ENCODE data around the gene NIT1.

The NIT1 gene

GRCh38 chr1:161121834-161122233, 3.9 kb downstream of the NIT1 start:
- no CpG with 5 or more reads among the region's 4 CpGs for WGBS, 2 donors (ENCODE audit: extremely low coverage in 2 of 2, insufficient read length in 2 of 2, insufficient replicate concordance in 1 of 2)

GRCh38 chr1:161122967-161123366, 5.1 kb downstream of the NIT1 start:
- Histone ChIP-seq H2BK5ac (ENCODE audit: low read length) (no peak overlapping the region), H2AFZ (ENCODE audit: low read length) (no peak overlapping the region), H3K27me3 (ENCODE audit: control insufficient read depth in 3 of 3, insufficient read depth in 3 of 3, low read depth in 1 of 3, low read length in 3 of 3) (no peaks in the 10 kb centered on the region), H4K91ac (ENCODE audit: low read depth, low read length, poor library complexity) (no peak overlapping the region), H4K8ac (ENCODE audit: low read depth, low read length) (no peak overlapping the region), H2AK5ac (ENCODE audit: low read depth, low read length) (no peak overlapping the region), H2BK12ac (ENCODE audit: low read length) (no peak overlapping the region), H3K23ac (ENCODE audit: low read depth, low read length, poor library complexity) (no peak overlapping the region), H3K79me1 (ENCODE audit: low read depth, low read length) (peaks cover 2% of the 10 kb centered on the region), H3K27ac (replicated peaks; ENCODE audit: low read length) (no peak overlapping the region), H2BK120ac (ENCODE audit: low read depth, low read length) (no peak overlapping the region), H3K9ac (ENCODE audit: low read depth, low read length, poor library complexity) (no peak overlapping the region), H3K4me1 (ENCODE audit: control insufficient read depth in 2 of 2, insufficient read depth in 1 of 2, low read depth in 1 of 2, low read length in 2 of 2) (peaks cover 4 to 11% of the 10 kb centered on the region in 2 donors), H2BK15ac (ENCODE audit: low read length) (no peak overlapping the region), H3K4me3 (ENCODE audit: low read length in 2 of 2) (no peak overlapping the region), H3K14ac (ENCODE audit: low read length) (no peak overlapping the region), H3K9me3 (replicated peaks in 1 of 2; ENCODE audit: control insufficient read depth in 2 of 2, insufficient read depth in 1 of 2, low read depth in 1 of 2, low read length in 2 of 2) (no peaks in the 10 kb centered on the region), H3K36me3 (replicated peaks in 1 of 2; ENCODE audit: control insufficient read depth in 2 of 2, insufficient read depth in 2 of 2, low read length in 2 of 2) (peaks cover 51 to 87% of the 10 kb centered on the region in 2 donors), H3K4ac (ENCODE audit: low read length) (no peak overlapping the region), H3K4me2 (ENCODE audit: insufficient read depth, low read length, poor library complexity, severe bottlenecking) (no peak overlapping the region), H3K18ac (ENCODE audit: low read length) (no peak overlapping the region)
- no CpG with 5 or more reads among the region's 6 CpGs for WGBS, 2 donors (ENCODE audit: extremely low coverage in 2 of 2, insufficient read length in 2 of 2, insufficient replicate concordance in 1 of 2)
- DNase-seq (ENCODE audit: low spot score), result no peak

More at GRCh38 chr1:161121834-161122233, 3.9 kb downstream of the NIT1 start:
- no peak overlapping the region for H3K23ac ChIP-seq (ENCODE audit: low read depth, low read length, poor library complexity)
- H3K36me3 ChIP-seq (replicated peaks in 1 of 2; ENCODE audit: control insufficient read depth in 2 of 2, insufficient read depth in 2 of 2, low read length in 2 of 2), result peaks cover 48 to 76% of the 10 kb centered on the region in 2 donors
- no peak overlapping the region for H2BK120ac ChIP-seq (ENCODE audit: low read depth, low read length)
- no peak overlapping the region for H4K8ac ChIP-seq (ENCODE audit: low read depth, low read length)
- H3K4me1 ChIP-seq (ENCODE audit: control insufficient read depth in 2 of 2, insufficient read depth in 1 of 2, low read depth in 1 of 2, low read length in 2 of 2), result peaks cover 4 to 14% of the 10 kb centered on the region in 2 donors
- no peak overlapping the region for H2BK15ac ChIP-seq (ENCODE audit: low read length)
- H3K4me3 ChIP-seq (ENCODE audit: low read length in 2 of 2), result no peak overlapping the region
- H3K9me3 ChIP-seq (replicated peaks in 1 of 2; ENCODE audit: control insufficient read depth in 2 of 2, insufficient read depth in 1 of 2, low read depth in 1 of 2, low read length in 2 of 2), result no peaks in the 10 kb centered on the region
- H3K27me3 ChIP-seq (ENCODE audit: control insufficient read depth in 3 of 3, insufficient read depth in 3 of 3, low read depth in 1 of 3, low read length in 3 of 3), result no peaks in the 10 kb centered on the region
- no peak overlapping the region for H3K4me2 ChIP-seq (ENCODE audit: insufficient read depth, low read length, poor library complexity, severe bottlenecking)
- H2BK12ac ChIP-seq (ENCODE audit: low read length), result no peak overlapping the region
- no peak overlapping the region for H3K27ac ChIP-seq (replicated peaks; ENCODE audit: low read length)
- H3K79me1 ChIP-seq (ENCODE audit: low read depth, low read length), result peaks cover 6% of the 10 kb centered on the region
- H3K14ac ChIP-seq (ENCODE audit: low read length), result no peak overlapping the region
- no peak overlapping the region for H2BK5ac ChIP-seq (ENCODE audit: low read length)
- DNase-seq (ENCODE audit: low spot score), result no peak
- H2AK5ac ChIP-seq (ENCODE audit: low read depth, low read length), result no peak overlapping the region
- H3K4ac ChIP-seq (ENCODE audit: low read length), result no peak overlapping the region
- H3K18ac ChIP-seq (ENCODE audit: low read length), result no peak overlapping the region
- no peak overlapping the region for H3K9ac ChIP-seq (ENCODE audit: low read depth, low read length, poor library complexity)
- H2AFZ ChIP-seq (ENCODE audit: low read length), result no peak overlapping the region
- no peak overlapping the region for H4K91ac ChIP-seq (ENCODE audit: low read depth, low read length, poor library complexity)

GRCh38 chr1:161127649-161128048, 9.7 kb downstream of the NIT1 start:
- Histone ChIP-seq H4K91ac (ENCODE audit: low read depth, low read length, poor library complexity) (no peak overlapping the region), H2BK12ac (ENCODE audit: low read length) (no peak overlapping the region), H2BK5ac (ENCODE audit: low read length) (no peak overlapping the region), H2BK120ac (ENCODE audit: low read depth, low read length) (no peak overlapping the region), H3K36me3 (replicated peaks in 1 of 2; ENCODE audit: control insufficient read depth in 2 of 2, insufficient read depth in 2 of 2, low read length in 2 of 2) (peaks cover 33 to 75% of the 10 kb centered on the region in 2 donors), H3K23ac (ENCODE audit: low read depth, low read length, poor library complexity) (no peak overlapping the region), H3K27ac (replicated peaks; ENCODE audit: low read length) (no peak overlapping the region), H3K4ac (ENCODE audit: low read length) (no peak overlapping the region), H3K27me3 (ENCODE audit: control insufficient read depth in 3 of 3, insufficient read depth in 3 of 3, low read depth in 1 of 3, low read length in 3 of 3) (no peaks in the 10 kb centered on the region), H2BK15ac (ENCODE audit: low read length) (no peak overlapping the region), H3K4me3 (ENCODE audit: low read length in 2 of 2) (no peak overlapping the region), H3K4me2 (ENCODE audit: insufficient read depth, low read length, poor library complexity, severe bottlenecking) (no peak overlapping the region), H4K8ac (ENCODE audit: low read depth, low read length) (no peak overlapping the region), H3K4me1 (ENCODE audit: control insufficient read depth in 2 of 2, insufficient read depth in 1 of 2, low read depth in 1 of 2, low read length in 2 of 2) (peaks cover 0 to 11% of the 10 kb centered on the region in 2 donors), H2AFZ (ENCODE audit: low read length) (no peak overlapping the region), H2AK5ac (ENCODE audit: low read depth, low read length) (no peak overlapping the region), H3K18ac (ENCODE audit: low read length) (no peak overlapping the region), H3K9ac (ENCODE audit: low read depth, low read length, poor library complexity) (no peak overlapping the region), H3K79me1 (ENCODE audit: low read depth, low read length) (peaks cover 5% of the 10 kb centered on the region), H3K9me3 (replicated peaks in 1 of 2; ENCODE audit: control insufficient read depth in 2 of 2, insufficient read depth in 1 of 2, low read depth in 1 of 2, low read length in 2 of 2) (no peaks in the 10 kb centered on the region), H3K14ac (ENCODE audit: low read length) (no peak overlapping the region)
- WGBS, 2 donors (ENCODE audit: extremely low coverage in 2 of 2, insufficient read length in 2 of 2, insufficient replicate concordance in 1 of 2), result no CpG with 5 or more reads among the region's 2 CpGs
- no peak for DNase-seq (ENCODE audit: low spot score)

- Histone ChIP-seq H2BK12ac (ENCODE audit: low read length) (no peak overlapping the region), H2AK5ac (ENCODE audit: low read depth, low read length) (no peak overlapping the region), H3K79me1 (ENCODE audit: low read depth, low read length) (peaks cover 5% of the 10 kb centered on the region), H3K27me3 (ENCODE audit: control insufficient read depth in 3 of 3, insufficient read depth in 3 of 3, low read depth in 1 of 3, low read length in 3 of 3) (no peaks in the 10 kb centered on the region), H3K36me3 (replicated peaks in 1 of 2; ENCODE audit: control insufficient read depth in 2 of 2, insufficient read depth in 2 of 2, low read length in 2 of 2) (peaks cover 25 to 65% of the 10 kb centered on the region in 2 donors), H4K91ac (ENCODE audit: low read depth, low read length, poor library complexity) (no peak overlapping the region), H3K4me3 (ENCODE audit: low read length in 2 of 2) (no peak overlapping the region), H2BK15ac (ENCODE audit: low read length) (no peak overlapping the region), H3K23ac (ENCODE audit: low read depth, low read length, poor library complexity) (no peak overlapping the region), H3K18ac (ENCODE audit: low read length) (no peak overlapping the region), H3K14ac (ENCODE audit: low read length) (no peak overlapping the region), H4K8ac (ENCODE audit: low read depth, low read length) (no peak overlapping the region), H2BK120ac (ENCODE audit: low read depth, low read length) (no peak overlapping the region), H3K4me1 (ENCODE audit: control insufficient read depth in 2 of 2, insufficient read depth in 1 of 2, low read depth in 1 of 2, low read length in 2 of 2) (peaks cover 3 to 15% of the 10 kb centered on the region in 2 donors), H2AFZ (ENCODE audit: low read length) (no peak overlapping the region), H3K27ac (replicated peaks; ENCODE audit: low read length) (no peak overlapping the region), H3K4me2 (ENCODE audit: insufficient read depth, low read length, poor library complexity, severe bottlenecking) (no peak overlapping the region), H3K9me3 (replicated peaks in 1 of 2; ENCODE audit: control insufficient read depth in 2 of 2, insufficient read depth in 1 of 2, low read depth in 1 of 2, low read length in 2 of 2) (no peaks in the 10 kb centered on the region), H3K4ac (ENCODE audit: low read length) (no peak overlapping the region), H3K9ac (ENCODE audit: low read depth, low read length, poor library complexity) (no peak overlapping the region), H2BK5ac (ENCODE audit: low read length) (no peak overlapping the region)
- WGBS, 2 donors (ENCODE audit: extremely low coverage in 2 of 2, insufficient read length in 2 of 2, insufficient replicate concordance in 1 of 2), result no CpG with 5 or more reads among the region's 4 CpGs
- no peak for DNase-seq (ENCODE audit: low spot score)
Observed at GRCh38 chr1:161128591-161129420, 10.9 kb downstream of the NIT1 start.
